ENCODE measurements around the gene GRXCR2. TPM values are rescaled to one million over a fixed set of nuclear protein-coding genes. Genes with fewer than 3 reads are reported as not detected.

GRXCR2 gene, protein sequence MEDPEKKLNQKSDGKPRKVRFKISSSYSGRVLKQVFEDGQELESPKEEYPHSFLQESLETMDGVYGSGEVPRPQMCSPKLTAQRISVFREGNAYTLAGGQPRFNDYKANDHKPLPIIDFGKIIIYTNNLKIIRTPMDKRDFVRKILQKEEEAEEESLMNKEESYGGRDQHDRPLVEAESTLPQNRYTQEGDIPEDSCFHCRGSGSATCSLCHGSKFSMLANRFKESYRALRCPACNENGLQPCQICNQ
- polyA plus RNA-seq (ENCODE audit: low read depth in 6 of 6) = not detected

DNA sequence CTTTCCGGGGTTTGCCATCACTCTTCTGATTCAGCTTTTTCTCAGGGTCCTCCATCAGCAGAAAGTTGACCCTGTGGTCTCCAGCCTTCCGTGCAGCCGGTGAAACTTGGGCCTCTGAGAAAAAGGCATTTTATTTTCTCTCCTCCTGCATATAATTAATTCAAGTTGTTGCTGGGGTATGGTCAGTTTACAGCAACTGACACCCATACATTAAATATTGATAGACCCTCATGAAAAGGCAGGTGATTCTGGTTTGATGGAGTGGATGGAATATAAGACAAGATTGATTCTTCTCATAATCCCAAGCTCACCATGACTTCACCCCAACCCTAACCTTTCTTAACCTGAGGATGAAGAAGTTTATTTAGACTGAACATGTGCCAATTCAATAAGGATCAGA is at the start of gene GRXCR2:
Gene GRXCR2 (minus strand): TSS at position 101 of the 400 bp plus-strand sequence. CDS start 46 bp downstream, at position 55.
- ATAC-seq (ENCODE audit: low read depth in 2 of 2) = no peak
- Mint-ChIP-seq H3K9me3 (peaks cover 0 to 4% (median 0%) of the 10 kb centered on the region in 7 donors), H3K27ac (no peak within 1 kb of the TSS), H3K4me1 (no peaks in the 10 kb centered on the region), H3K4me3 (peak within 1 kb of the TSS in 1 of 8 donors; percentile 8), H3K36me3 (no peaks in the 10 kb centered on the region), H3K27me3 (peaks cover 13 to 19% (median 14%) of the 10 kb centered on the region in 3 donors)
- no peak for DNase-seq

DNA sequence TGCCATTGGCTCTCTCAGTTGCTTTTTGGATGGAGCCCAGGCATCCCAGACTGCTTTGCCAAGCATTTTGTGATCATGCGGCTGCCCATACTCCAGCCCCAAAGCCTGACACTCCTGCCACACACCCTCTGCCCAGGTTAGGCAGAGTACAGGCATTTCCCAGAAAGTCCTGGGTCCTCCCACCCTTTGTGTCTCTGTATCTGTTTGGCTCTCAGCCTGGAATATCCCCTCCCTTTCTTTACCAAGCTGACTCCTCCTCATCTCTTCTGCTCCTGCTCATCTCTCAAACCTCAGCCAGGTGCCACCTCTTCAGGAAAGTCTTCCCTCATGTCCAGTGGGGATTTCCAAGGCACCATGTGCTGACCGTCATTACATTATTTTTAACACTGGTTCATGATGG is 49.2 kb upstream of the GRXCR2 start:
- H3K27me3 Mint-ChIP-seq = peaks cover 0 to 8% (median 8%) of the 10 kb centered on the region in 3 donors
- H3K36me3 Mint-ChIP-seq = no peaks in the 10 kb centered on the region
- H3K27ac Mint-ChIP-seq = no peak overlapping the region
- DNase-seq (no peak), ATAC-seq (ENCODE audit: low read depth in 2 of 2) (no peak)
- H3K9me3 Mint-ChIP-seq = peaks cover 0 to 2% (median 0%) of the 10 kb centered on the region in 7 donors
- no peak overlapping the region for H3K4me3 Mint-ChIP-seq
- peaks cover 0 to 3% (median 0%) of the 10 kb centered on the region in 3 donors for H3K4me1 Mint-ChIP-seq

DNA sequence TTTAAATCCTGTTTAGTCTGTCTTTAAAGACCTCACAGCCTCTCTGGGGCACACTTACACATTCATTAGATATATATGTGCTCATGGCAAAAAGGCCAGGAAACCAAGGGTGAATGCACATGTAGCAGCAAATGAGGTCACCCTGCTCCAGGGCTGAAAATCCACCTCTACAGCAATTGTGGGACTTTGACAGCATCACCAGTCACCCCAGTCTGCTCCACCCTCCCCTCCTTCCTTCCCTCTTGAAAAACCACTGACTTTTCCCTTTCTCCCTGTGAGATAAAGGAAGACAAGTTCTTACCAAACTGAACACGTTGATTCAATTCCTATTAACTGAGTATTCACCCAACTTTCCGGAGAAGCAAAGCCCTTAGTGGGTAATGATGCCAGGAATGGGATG is 48.4 kb upstream of the GRXCR2 start:
- H3K9me3 Mint-ChIP-seq = peaks cover 0 to 1% (median 0%) of the 10 kb centered on the region in 7 donors
- H3K4me3 Mint-ChIP-seq = no peak overlapping the region
- DNase-seq (no peak), ATAC-seq (ENCODE audit: low read depth in 2 of 2) (no peak)
- H3K36me3 Mint-ChIP-seq = no peaks in the 10 kb centered on the region
- H3K4me1 Mint-ChIP-seq = peaks cover 0 to 3% (median 0%) of the 10 kb centered on the region in 3 donors
- H3K27me3 Mint-ChIP-seq = peaks cover 0 to 8% (median 8%) of the 10 kb centered on the region in 3 donors
- peak overlapping the region in 1 of 6 donors; percentile 38 for H3K27ac Mint-ChIP-seq

DNA sequence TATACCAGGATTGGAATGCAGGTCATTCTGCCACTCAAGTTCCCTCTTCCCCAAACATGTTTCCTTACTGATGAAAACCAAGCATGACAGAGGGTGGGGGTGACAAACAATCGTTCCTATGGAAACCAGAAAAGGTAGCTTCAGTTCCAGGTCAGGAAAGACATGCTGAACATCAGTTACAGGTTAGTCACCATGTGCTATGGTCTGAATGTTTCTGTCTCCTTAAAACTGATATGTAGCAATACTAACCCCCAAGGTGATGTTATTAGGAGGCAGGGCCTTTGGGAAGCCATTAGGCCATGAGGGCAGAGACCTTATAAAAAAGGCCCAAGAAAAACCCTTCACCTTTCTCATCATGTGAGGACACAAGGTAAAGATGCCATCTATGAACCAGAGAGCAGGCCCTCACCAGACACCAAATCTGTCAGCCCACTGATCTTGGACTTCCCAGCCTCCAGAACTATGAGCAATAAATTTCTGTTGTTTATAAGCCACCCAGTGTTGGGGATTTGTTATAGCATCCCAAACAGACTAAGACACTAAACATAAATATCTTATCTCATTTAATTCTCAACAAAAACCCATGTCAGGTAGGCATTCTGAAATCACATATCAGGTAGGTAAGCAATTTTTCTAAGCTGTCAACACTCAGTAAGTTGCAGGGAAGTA is 47.9 kb upstream of the GRXCR2 start:
- ATAC-seq (ENCODE audit: low read depth in 2 of 2) = no peak
- Mint-ChIP-seq H3K36me3 (no peaks in the 10 kb centered on the region), H3K9me3 (peaks cover 0 to 1% (median 0%) of the 10 kb centered on the region in 7 donors), H3K27me3 (peaks cover 0 to 8% (median 8%) of the 10 kb centered on the region in 3 donors), H3K27ac (no peak overlapping the region), H3K4me3 (no peak overlapping the region), H3K4me1 (peaks cover 0 to 3% (median 0%) of the 10 kb centered on the region in 3 donors)
- no peak for DNase-seq

DNA sequence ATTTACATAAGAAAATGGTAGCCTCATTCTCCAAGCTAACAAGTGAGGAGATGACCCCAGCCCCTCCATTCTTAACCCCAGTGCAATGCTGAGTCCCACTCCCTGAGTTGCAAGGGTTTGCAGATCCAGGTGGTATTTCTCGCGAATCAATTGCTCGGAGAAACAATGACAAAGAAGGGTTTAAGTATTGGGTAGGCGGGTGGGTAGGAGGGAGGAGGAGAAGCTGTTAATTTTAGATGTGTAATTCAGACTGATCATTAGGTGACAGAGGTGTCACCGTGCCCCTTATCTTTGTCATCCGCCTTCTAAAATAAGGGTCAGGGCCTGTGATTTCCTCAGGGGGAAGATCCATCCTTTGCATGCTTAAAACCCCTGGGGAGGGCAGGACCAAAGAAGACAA is 46.6 kb upstream of the GRXCR2 start:
- H3K4me3 Mint-ChIP-seq = no peak overlapping the region
- H3K4me1 Mint-ChIP-seq = peaks cover 0 to 3% (median 0%) of the 10 kb centered on the region in 3 donors

DNA sequence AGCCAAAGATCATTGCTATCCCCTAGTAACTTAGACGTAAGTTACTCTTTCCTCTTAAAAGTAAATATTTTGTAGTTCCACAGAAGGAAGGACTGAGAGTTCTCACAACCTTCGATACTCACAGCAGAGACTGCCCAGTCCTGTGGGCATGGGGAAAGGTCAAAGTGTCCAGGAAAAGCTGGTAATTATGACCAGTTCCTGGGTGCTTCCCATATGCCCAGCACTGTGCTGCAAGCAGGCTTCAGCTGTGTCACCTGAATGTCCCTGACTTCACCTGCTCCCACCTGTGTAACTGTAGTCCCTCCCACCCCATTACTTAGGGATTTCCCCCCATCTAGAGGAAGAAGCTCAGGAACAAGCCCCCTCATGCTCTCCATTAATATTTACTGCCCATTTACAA is 45.6 kb upstream of the GRXCR2 start:
- H3K36me3 Mint-ChIP-seq = no peaks in the 10 kb centered on the region
- ATAC-seq (ENCODE audit: low read depth in 2 of 2) (no peak), DNase-seq (no peak)
- peaks cover 0 to 3% (median 0%) of the 10 kb centered on the region in 3 donors for H3K4me1 Mint-ChIP-seq
- no peak overlapping the region for H3K4me3 Mint-ChIP-seq
- H3K27me3 Mint-ChIP-seq = peaks cover 0 to 8% (median 4%) of the 10 kb centered on the region in 3 donors
- H3K27ac Mint-ChIP-seq = no peak overlapping the region
- H3K9me3 Mint-ChIP-seq = peaks cover 0 to 1% (median 0%) of the 10 kb centered on the region in 7 donors

More for the DNA sequence above, 46.6 kb upstream of the GRXCR2 start:
- Mint-ChIP-seq H3K27me3 (peaks cover 0 to 8% (median 4%) of the 10 kb centered on the region in 3 donors), H3K27ac (no peak overlapping the region), H3K36me3 (no peaks in the 10 kb centered on the region), H3K9me3 (peaks cover 0 to 1% (median 0%) of the 10 kb centered on the region in 7 donors)
- no peak for DNase-seq
- ATAC-seq (ENCODE audit: low read depth in 2 of 2) = no peak

DNA sequence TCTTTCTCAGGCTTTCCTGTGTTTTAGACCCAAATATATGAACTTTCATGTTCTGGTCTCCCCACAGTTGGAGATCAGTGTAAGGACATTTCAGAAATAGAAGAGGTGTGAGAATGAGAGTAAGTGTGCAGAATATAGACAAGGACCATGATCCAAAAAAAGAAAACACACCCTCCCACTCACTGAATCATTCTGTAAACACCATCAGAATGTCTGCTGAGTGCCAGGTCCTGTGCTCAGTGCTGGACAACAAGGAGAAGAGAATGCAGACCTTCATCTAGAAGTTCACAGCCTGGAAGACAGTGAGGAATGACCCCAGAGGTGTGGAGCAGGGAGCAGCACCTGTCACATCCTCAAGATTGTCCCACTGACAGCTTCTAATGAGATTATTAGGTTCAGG is 44.5 kb upstream of the GRXCR2 start:
- Mint-ChIP-seq H3K27me3 (peaks cover 0 to 5% (median 4%) of the 10 kb centered on the region in 3 donors), H3K9me3 (peaks cover 0 to 1% (median 0%) of the 10 kb centered on the region in 7 donors), H3K4me3 (no peak overlapping the region), H3K4me1 (peaks cover 0 to 3% (median 0%) of the 10 kb centered on the region in 3 donors), H3K36me3 (no peaks in the 10 kb centered on the region), H3K27ac (no peak overlapping the region)
- DNase-seq (no peak), ATAC-seq (ENCODE audit: low read depth in 2 of 2) (no peak)

DNA sequence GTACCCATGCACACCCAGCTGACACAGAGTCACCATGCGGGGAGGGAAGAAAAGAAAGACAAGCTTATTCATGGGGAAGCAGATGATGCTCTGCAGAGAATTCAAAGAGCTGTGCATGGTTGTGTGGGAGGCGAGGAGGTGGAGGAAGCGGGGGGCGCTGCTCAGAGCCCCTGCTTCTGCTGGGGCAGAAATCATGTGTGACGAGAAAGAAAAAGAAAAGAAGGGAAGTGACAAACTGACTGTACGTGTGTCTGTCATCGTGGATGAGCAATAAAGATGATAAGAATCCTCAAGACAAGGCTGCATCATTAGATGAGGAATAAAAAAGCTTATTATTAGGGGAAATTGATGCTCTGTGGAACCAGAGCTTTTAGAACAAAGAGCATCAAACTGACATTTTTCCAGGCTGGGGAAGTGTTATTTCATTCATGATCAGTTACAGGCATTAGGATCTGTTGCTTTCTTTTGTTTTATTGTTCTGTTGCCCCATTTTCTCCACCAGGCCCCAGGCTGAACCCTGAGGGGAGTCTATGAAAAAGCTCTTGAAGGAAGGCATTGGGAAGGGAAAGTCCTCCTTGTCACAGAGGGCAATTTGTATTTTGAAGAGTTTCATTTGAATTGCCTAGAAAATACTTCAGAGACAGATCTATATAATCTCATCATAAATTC is 43.3 kb upstream of the GRXCR2 start:
- no peak for ATAC-seq (ENCODE audit: low read depth in 2 of 2)
- no peak for DNase-seq
- no peak overlapping the region for H3K4me3 Mint-ChIP-seq
- H3K27ac Mint-ChIP-seq = no peak overlapping the region
- no peaks in the 10 kb centered on the region for H3K36me3 Mint-ChIP-seq
- peaks cover 0 to 3% (median 0%) of the 10 kb centered on the region in 3 donors for H3K4me1 Mint-ChIP-seq
- peaks cover 0 to 4% (median 0%) of the 10 kb centered on the region in 3 donors for H3K27me3 Mint-ChIP-seq
- peaks cover 0 to 1% (median 0%) of the 10 kb centered on the region in 7 donors for H3K9me3 Mint-ChIP-seq

DNA sequence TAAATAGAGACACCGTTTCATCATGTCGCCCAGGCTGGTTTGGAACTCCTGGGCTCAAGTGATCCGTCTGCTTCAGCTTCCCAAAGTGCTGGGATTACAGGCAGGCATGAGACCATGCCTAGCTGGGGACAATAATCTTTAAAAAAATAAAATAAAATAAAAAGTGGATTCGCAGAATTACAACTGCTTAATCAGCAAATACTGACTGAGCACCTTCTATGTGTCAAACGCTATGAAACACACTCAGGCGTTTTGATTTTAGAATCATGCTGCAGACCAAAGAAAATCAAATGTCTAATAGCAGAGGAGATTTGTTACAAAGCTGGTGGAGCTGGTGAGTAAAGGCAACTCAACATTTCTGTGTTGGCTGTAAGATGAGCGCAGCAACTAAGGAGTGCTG is 40.9 kb upstream of the GRXCR2 start:
- DNase-seq (no peak), ATAC-seq (ENCODE audit: low read depth in 2 of 2) (no peak)
- no peak overlapping the region for H3K27ac Mint-ChIP-seq
- peaks cover 0 to 3% (median 0%) of the 10 kb centered on the region in 3 donors for H3K4me1 Mint-ChIP-seq
- no peaks in the 10 kb centered on the region for H3K36me3 Mint-ChIP-seq
- H3K4me3 Mint-ChIP-seq = no peak overlapping the region
- no peaks in the 10 kb centered on the region for H3K9me3 Mint-ChIP-seq
- peaks cover 0 to 4% (median 0%) of the 10 kb centered on the region in 3 donors for H3K27me3 Mint-ChIP-seq

DNA sequence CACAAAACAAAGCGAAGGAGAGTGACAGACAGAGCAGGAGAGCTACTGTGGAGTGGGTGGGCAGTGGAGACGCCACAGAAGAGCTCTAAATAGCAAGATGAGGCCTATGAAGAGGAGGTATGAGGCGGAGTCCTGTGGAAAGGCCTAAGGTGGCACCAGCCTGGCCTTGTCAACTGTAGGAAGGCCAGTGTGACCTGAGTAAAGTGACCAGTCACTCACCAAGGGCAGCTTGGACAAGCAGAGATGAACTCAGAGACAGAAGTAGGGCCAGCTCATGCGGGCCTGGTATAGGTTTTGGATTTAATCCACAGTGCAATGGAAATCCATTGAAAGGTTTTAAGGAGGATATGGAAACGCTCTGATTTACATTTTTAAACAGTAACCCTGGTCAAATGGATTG is 39.8 kb upstream of the GRXCR2 start:
- H3K27me3 Mint-ChIP-seq = no peaks in the 10 kb centered on the region
- no peak for DNase-seq
- H3K4me3 Mint-ChIP-seq = no peak overlapping the region
- H3K4me1 Mint-ChIP-seq = no peaks in the 10 kb centered on the region
- no peak for ATAC-seq (ENCODE audit: low read depth in 2 of 2)
- no peak overlapping the region for H3K27ac Mint-ChIP-seq
- no peaks in the 10 kb centered on the region for H3K36me3 Mint-ChIP-seq
- H3K9me3 Mint-ChIP-seq = no peaks in the 10 kb centered on the region

DNA sequence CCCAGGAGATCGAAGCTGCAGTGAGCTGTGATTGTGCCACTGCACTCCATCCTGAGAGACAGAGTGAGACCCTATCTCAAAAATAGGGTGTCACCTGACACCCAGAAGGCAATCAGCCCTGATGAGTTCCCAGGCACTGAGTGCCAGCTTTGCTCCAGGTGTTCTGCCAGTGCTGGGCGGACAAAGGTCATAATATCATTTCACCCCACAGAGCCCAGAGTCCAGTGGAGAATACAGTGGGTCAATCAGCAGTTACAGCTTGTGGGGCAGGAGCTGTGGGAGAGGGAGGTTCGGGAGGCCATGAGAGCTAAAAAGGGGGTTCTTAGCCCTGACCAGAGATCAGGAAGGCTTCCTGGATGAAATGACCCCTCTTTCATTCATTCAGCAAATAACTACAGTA is 39.2 kb upstream of the GRXCR2 start:
- H3K27ac Mint-ChIP-seq = no peak overlapping the region
- no peaks in the 10 kb centered on the region for H3K4me1 Mint-ChIP-seq

DNA sequence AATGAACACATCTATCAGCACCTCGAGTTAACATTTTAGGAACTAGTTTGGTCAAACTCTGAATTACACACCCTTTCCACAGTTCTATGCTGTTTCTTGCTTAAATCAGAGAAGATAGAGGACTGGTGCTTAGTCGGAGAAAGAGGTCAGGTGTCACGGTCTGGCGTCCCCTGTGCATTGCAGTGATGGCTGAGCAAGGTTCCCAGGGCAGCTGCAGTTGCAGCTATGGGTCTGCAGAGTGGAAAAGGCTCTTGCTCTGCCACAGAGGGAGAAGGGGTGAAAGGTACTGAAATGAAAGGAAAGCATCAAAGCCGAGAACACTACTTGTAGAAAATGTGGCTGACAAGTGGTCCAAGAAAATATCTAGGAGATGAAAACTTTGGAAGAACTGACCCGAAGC is 38.4 kb upstream of the GRXCR2 start:
- Mint-ChIP-seq H3K4me1 (no peaks in the 10 kb centered on the region), H3K27ac (peak overlapping the region in 1 of 6 donors; percentile 71)

More for the DNA sequence above, 39.2 kb upstream of the GRXCR2 start:
- Mint-ChIP-seq H3K4me3 (no peak overlapping the region), H3K9me3 (no peaks in the 10 kb centered on the region), H3K36me3 (no peaks in the 10 kb centered on the region), H3K27me3 (no peaks in the 10 kb centered on the region)
- DNase-seq = no peak
- ATAC-seq (ENCODE audit: low read depth in 2 of 2) = no peak

DNA sequence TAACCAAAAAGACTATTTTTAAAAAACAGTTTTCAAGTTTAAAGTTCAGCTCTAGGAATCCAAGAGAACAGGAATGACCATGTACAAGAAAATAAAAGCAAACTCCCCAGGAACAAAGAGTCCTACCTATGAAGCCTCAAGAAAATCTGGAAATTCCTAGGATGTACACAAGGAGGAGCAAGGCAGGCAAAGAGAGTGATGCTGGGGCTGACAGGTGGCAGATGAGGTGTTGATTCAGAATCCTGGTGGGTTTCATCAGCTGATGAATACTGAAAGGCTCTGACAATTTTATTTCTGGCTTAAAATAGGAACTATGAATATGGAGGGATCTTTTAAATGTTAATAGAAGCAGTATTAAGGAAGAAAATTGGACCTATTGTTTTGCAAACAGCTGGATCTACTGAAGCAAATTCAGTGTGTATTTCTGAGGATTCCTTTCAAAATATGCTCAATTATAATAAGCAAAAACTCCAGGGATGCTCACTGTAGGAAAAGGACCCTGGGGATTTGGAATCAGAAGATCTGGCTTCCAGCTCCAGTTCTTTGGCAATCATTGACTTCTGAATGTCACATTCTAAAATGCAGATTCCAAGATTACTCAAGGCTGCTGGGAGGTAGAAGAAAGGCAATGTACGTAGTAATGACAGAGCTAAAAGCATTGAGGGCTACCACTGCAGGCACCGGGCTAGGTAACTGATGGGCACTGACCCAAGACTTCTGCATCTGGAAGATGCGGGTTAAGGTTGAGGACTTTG is 35.6 kb upstream of the GRXCR2 start:
- H3K27me3 Mint-ChIP-seq = peaks cover 0 to 11% (median 5%) of the 10 kb centered on the region in 3 donors
- no peaks in the 10 kb centered on the region for H3K36me3 Mint-ChIP-seq
- H3K4me1 Mint-ChIP-seq = no peaks in the 10 kb centered on the region
- no peak overlapping the region for H3K27ac Mint-ChIP-seq
- ATAC-seq (ENCODE audit: low read depth in 2 of 2) (no peak), DNase-seq (no peak)
- no peak overlapping the region for H3K4me3 Mint-ChIP-seq
- peaks cover 0 to 3% (median 0%) of the 10 kb centered on the region in 7 donors for H3K9me3 Mint-ChIP-seq

More for the DNA sequence above, 38.4 kb upstream of the GRXCR2 start:
- H3K36me3 Mint-ChIP-seq = no peaks in the 10 kb centered on the region
- no peak overlapping the region for H3K4me3 Mint-ChIP-seq
- no peak for ATAC-seq (ENCODE audit: low read depth in 2 of 2)
- no peak for DNase-seq
- peaks cover 0 to 3% (median 0%) of the 10 kb centered on the region in 7 donors for H3K9me3 Mint-ChIP-seq
- H3K27me3 Mint-ChIP-seq = peaks cover 0 to 6% (median 5%) of the 10 kb centered on the region in 3 donors

All from naive B cell (primary cell).